Astrocyte of the cerebellum (primary cell): ENCODE data around the gene FZD10.

Experiments
- DNase-seq: peaks from one replicate; pipeline ENCODE4 v3.0.0-alpha.2; 2011; ENCODE audit warnings: low read depth
- H3K4me3 ChIP-seq: 2 replicates; pipeline ENCODE4 v1.5.1; 2011; ENCODE audit warnings: mild to moderate bottlenecking, low read depth, low read length, moderate library complexity
- CTCF ChIP-seq: IDR thresholded peaks from 2 replicates; pipeline ENCODE4 v1.5.1; 2012; ENCODE audit warnings: low read length, low read depth, moderate library complexity, mild to moderate bottlenecking; ENCODE audit errors: missing control alignments
- in situ Hi-C: cut with HindIII; loops from 2 replicates; pipeline ENCODE4 v1.10.0; 2017; ENCODE audit warnings: low sequenced_read_pairs

The FZD10 gene

GRCh38 chr12:130131801-130132200 lies 30.5 kb upstream of the FZD10 start:
- no peak for TF ChIP-seq CTCF
- H3K4me3 ChIP-seq = no peak overlapping the region
- in situ Hi-C loops = no loop called here
- no peak for DNase-seq

GRCh38 chr12:130132831-130133511 lies 29.3 kb upstream of the FZD10 start:
- no peak for DNase-seq
- no peak for TF ChIP-seq CTCF
- in situ Hi-C loops = no loop called here
- no peak overlapping the region for H3K4me3 ChIP-seq

- in situ Hi-C loops = no loop called here
- DNase-seq = no peak
- TF ChIP-seq CTCF = no peak
- no peak overlapping the region for H3K4me3 ChIP-seq
These were observed 28.3 kb upstream of the FZD10 start for GRCh38 chr12:130133851-130134562.

- in situ Hi-C loops = no loop called here
- H3K4me3 ChIP-seq = no peak overlapping the region
- no peak for DNase-seq
- no peak for TF ChIP-seq CTCF
These were observed 27.7 kb upstream of the FZD10 start for GRCh38 chr12:130134563-130134915.

- no peak for DNase-seq
- no peak for TF ChIP-seq CTCF
- H3K4me3 ChIP-seq = no peak overlapping the region
- in situ Hi-C loops = no loop called here
These were observed 25.7 kb upstream of the FZD10 start for GRCh38 chr12:130136509-130137039.

- TF ChIP-seq CTCF = no peak
- in situ Hi-C loops = no loop called here
These were observed 24.9 kb upstream of the FZD10 start for GRCh38 chr12:130137040-130138018.

More at GRCh38 chr12:130137040-130138018, 24.9 kb upstream of the FZD10 start:
- no peak for DNase-seq
- no peak overlapping the region for H3K4me3 ChIP-seq
